Common myeloid progenitor, CD34-positive (primary cell): ENCODE results near the gene RAI1.
A peak's percentile ranks its signal among the peaks of the same experiment; 100 is the strongest.
"Not testable (repeated sequence)": the region's sequence is repeated elsewhere in the genome, so short reads cannot be mapped to it uniquely, and the experiment has no call there.

ENCODE experiments used
- CTCF ChIA-PET: fragments of 350-600 bp; sonication (Branson Sonifier 250); formaldehyde crosslinking; loops from one replicate; lab custom pipeline; 2021; ENCODE audit warnings: antibody characterized with exemption; lab: Charles Lee
- POLR2A ChIA-PET: fragments of 350-600 bp; sonication (Branson Sonifier 250); formaldehyde crosslinking; loops from one replicate; lab custom pipeline; 2021; ENCODE audit warnings: antibody characterized with exemption; lab: Charles Lee
- DNase-seq, 3 donors: peaks; one replicate each; pipeline versions ENCODE4 v3.0.0 to v3.0.0-alpha.2; 2013
- H3K27ac ChIP-seq, 2 experiments: 1 replicate in 1 of 2; 2 replicates in 1 of 2; pipeline ENCODE4 v1.7.0; 2013; ENCODE audit warnings: inconsistent platforms in 2 of 2, low read length in 2 of 2, mild to moderate bottlenecking in 2 of 2, low read depth in 1 of 2, moderate library complexity in 1 of 2; ENCODE audit not compliant: severe bottlenecking in 2 of 2, insufficient read depth in 1 of 2, poor library complexity in 1 of 2
- H3K27me3 ChIP-seq, 5 experiments: replicated peaks in 2 of 5; 1 replicate in 3 of 5; 2 replicates in 2 of 5; pipeline versions ENCODE4 v1.6.1 to v1.7.0; 2013; ENCODE audit warnings: low read length in 4 of 5, mild to moderate bottlenecking in 2 of 5, moderate library complexity in 2 of 5, inconsistent platforms in 1 of 5; ENCODE audit not compliant: insufficient read depth in 5 of 5, control insufficient read depth in 4 of 5
- H3K36me3 ChIP-seq, 4 experiments: 1 replicate in 2 of 4; 2 replicates in 2 of 4; pipeline versions ENCODE4 v1.6.1 to v1.7.0; 2013; ENCODE audit warnings: low read length in 3 of 4, control low read depth in 1 of 4, mild to moderate bottlenecking in 1 of 4; ENCODE audit not compliant: control insufficient read depth in 4 of 4, insufficient read depth in 4 of 4
- H3K4me1 ChIP-seq, 4 experiments: 1 replicate in 3 of 4; 2 replicates in 1 of 4; pipeline versions ENCODE4 v1.6.1 to v1.7.1; 2013; ENCODE audit warnings: low read length in 3 of 4, mild to moderate bottlenecking in 3 of 4, control low read depth in 1 of 4, inconsistent platforms in 1 of 4, moderate library complexity in 1 of 4; ENCODE audit not compliant: control insufficient read depth in 4 of 4, insufficient read depth in 4 of 4; ENCODE audit errors: control extremely low read depth in 1 of 4
- H3K4me3 ChIP-seq, 7 experiments: 1 replicate in 4 of 7; 2 replicates in 3 of 7; pipeline versions ENCODE4 v1.5.1 to v1.7.0; 2013; ENCODE audit warnings: mild to moderate bottlenecking in 7 of 7, low read length in 6 of 7, moderate library complexity in 6 of 7, inconsistent platforms in 2 of 7, low read depth in 2 of 7, control low read depth in 1 of 7; ENCODE audit not compliant: insufficient read depth in 4 of 7, control insufficient read depth in 1 of 7; ENCODE audit errors: extremely low read depth in 1 of 7
- H3K9me3 ChIP-seq, 5 experiments: 1 replicate in 4 of 5; 2 replicates in 1 of 5; pipeline versions ENCODE4 v1.6.1 to v1.7.1; 2013; ENCODE audit warnings: low read length in 4 of 5, mild to moderate bottlenecking in 2 of 5, inconsistent platforms in 1 of 5, low read depth in 1 of 5, moderate library complexity in 1 of 5; ENCODE audit not compliant: control insufficient read depth in 4 of 5, insufficient read depth in 2 of 5; ENCODE audit errors: control extremely low read depth in 1 of 5
- WGBS: methylation state at CpG from one replicate; pipeline ENCODE4 v1.1.5; 2013; ENCODE audit not compliant: insufficient coverage; 5-methylcytosine and 5-hydroxymethylcytosine counted together

The RAI1 gene

DNA sequence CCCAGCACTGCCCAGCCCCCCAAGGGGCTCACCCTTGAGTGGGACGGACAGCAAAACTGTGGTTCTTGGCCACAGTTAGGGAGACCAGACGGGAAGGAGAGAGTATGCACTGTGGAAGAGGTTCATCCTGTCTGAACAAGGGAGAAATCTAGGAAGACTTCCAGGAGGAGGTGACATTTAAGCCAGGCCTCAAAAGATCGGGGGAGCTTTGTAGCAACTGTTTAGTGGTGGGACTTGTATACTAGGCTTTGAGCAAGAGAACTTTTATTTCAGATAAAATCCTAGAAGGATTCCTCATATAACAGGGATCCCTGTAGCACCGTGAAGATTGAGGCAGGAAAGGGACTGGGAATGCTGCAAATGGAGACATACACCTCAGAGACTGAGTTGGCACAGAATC, 124.8 kb downstream of the RAI1 start:
- no peak for DNase-seq
- 100% methylated on average over 3 of the region's 4 CpGs for WGBS
- POLR2A ChIA-PET, result no interaction called here

DNA sequence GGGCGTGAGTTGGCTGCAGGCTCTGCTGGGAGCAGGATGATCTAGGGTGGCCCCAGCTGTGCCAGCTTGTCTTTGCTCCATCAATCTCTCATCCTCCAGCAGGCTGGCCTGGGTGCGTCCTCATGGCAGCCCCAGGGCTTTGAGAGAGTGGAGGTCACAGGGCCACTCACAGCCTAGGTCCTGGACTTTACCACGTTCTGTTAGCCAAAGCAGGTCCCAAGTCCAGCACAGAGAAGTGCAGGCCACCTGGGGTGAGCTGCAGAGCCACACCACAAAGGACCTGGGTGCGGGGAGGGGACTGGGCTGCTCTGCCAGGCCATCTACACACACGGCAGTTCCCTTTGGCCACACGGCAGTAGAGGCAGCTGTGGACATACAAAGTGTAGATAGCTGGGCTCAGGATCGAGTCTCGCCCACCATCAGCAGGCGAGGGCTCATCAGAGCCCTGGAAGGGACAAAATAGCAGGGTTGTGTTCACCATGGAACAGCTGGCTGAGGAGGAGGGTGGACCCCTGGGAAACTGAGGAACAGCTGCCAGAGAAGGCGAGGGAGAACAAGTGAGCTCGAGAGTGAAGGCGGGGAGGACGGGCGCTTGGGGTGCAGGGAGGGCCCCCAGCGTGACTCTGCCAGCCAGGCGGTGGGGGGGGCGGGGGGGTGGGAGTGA, 125.5 kb downstream of the RAI1 start:
- Histone ChIP-seq H3K9me3 (no peaks in the 10 kb centered on the region), H3K27me3 (no peaks in the 10 kb centered on the region), H3K36me3 (peaks cover 11 to 73% (median 46%) of the 10 kb centered on the region in 4 experiments), H3K4me3 (no peak overlapping the region), H3K27ac (no peak overlapping the region), H3K4me1 (peaks cover 0 to 3% (median 1%) of the 10 kb centered on the region in 4 experiments)
- CTCF ChIA-PET, result interaction anchor here (1.2 to 21.2 kb wide), 4 partner anchors 21 to 126 kb away, joined by 3 to 295 read pairs (median 4); partner anchors contain the start of gene RAI1
- 98% methylated on average over 8 of the region's 17 CpGs for WGBS
- no peak for DNase-seq
- POLR2A ChIA-PET, result no interaction called here

More for the DNA sequence above, 124.8 kb downstream of the RAI1 start:
- H3K9me3 ChIP-seq, result no peaks in the 10 kb centered on the region
- CTCF ChIA-PET, result interaction anchor here (1.2 to 21.2 kb wide), 5 partner anchors 12 to 126 kb away, joined by 3 to 295 read pairs (median 4); partner anchors contain the start of gene RAI1
- H3K27ac ChIP-seq, result no peak overlapping the region
- no peaks in the 10 kb centered on the region for H3K4me1 ChIP-seq
- no peaks in the 10 kb centered on the region for H3K27me3 ChIP-seq
- no peak overlapping the region for H3K4me3 ChIP-seq
- peaks cover 11 to 76% (median 49%) of the 10 kb centered on the region in 4 experiments for H3K36me3 ChIP-seq

DNA sequence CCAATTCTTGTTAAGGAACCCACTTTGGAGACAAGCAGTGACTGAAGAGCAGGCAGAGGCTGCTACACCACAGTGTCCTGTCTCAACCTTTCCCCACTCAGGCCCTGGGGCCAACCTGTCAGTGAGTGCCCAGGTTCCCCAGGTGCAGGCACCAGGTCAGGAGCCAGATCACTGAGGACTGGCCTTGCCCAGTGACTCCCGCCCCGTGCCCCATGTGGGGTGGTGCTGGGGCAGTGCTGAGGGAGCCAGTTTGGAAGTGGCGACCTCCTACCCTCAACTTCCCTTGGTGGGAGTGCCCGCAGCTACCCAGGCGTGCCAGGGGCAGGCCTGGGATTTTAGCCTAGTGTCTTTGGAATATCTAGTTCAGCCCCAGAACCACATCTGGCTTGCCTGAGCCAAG, 126.2 kb downstream of the RAI1 start:
- H3K4me3 ChIP-seq, result no peak overlapping the region
- no peaks in the 10 kb centered on the region for H3K9me3 ChIP-seq
- peaks cover 0 to 10% (median 5%) of the 10 kb centered on the region in 4 experiments for H3K4me1 ChIP-seq
- DNase-seq, result no peak
- POLR2A ChIA-PET, result no interaction called here
- H3K27me3 ChIP-seq, result no peaks in the 10 kb centered on the region
- 91% methylated on average over 5 of the region's 5 CpGs for WGBS
- H3K36me3 ChIP-seq, result peaks cover 11 to 70% (median 43%) of the 10 kb centered on the region in 4 experiments
- CTCF ChIA-PET, result interaction anchor here (0.6 to 21.2 kb wide), 4 partner anchors 15 to 127 kb away, joined by 3 to 295 read pairs (median 8); no protein-coding TSS in a partner anchor
- no peak overlapping the region for H3K27ac ChIP-seq

DNA sequence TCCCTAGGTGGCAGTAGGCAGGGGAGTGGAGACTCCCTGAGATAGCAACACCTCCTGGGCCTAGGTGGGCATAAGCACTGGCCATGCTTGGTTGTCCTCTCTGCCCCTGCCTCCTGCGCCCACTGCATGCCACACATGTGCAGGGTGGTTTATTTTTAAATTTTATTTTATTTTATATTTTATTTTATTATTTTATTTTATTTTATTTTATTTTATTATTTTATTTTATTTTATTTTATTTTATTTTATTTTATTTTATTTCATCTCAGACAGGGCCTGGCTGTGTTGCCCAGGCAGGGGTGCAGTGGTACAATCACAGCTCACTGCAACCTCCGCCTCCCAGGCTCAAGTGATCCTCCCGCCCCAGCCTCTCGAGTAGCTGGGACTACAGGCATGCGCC, 126.9 kb downstream of the RAI1 start:
- CTCF ChIA-PET, result interaction anchor here (0.6 to 21.2 kb wide), 7 partner anchors 11 to 128 kb away, joined by 3 to 295 read pairs (median 4); no protein-coding TSS in a partner anchor
- H3K4me3 ChIP-seq, H3K27ac ChIP-seq, H3K4me1 ChIP-seq, H3K9me3 ChIP-seq, DNase-seq, POLR2A ChIA-PET, H3K27me3 ChIP-seq: not testable (repeated sequence)
- H3K36me3 ChIP-seq, result peaks cover 11 to 75% (median 46%) of the 10 kb centered on the region in 4 experiments
- 100% methylated on average over 1 of the region's 5 CpGs for WGBS

DNA sequence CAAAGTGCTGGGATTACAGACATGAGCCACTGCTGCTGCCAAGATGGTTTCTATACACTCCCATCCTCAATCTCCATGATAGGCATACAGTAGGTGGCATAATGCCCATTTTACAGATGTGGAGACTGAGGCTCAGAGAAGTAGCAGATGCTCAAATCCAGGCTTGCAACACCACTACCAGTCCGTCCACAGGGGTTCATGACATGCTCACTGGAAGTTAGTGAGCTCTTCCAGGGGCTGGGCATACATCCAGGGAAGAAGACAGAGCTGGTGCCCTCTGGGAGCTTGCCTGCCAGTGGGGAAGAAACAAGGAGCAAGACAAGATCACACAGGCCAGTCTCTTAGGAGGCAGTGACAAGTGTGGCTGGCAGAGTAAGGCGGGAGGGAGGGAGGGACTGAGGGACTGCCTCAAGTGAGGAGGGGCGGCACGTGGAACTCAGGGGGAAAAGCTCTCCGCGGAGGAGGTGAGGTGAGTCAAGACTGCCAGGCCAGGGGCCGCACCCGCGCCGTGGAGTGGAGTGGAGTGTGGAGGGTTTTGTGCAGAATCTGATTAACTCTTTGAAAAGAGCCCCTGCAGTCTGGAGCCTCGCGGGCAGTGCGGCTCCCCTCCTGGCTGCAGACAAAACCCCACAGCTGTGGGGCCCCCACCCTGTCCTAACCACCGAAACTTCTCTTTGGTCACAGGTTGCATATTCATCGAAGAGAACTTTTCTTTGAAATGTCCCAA, 127.6 kb downstream of the RAI1 start:
- peak in 2 of 3 donors; percentile 34 to 50 for DNase-seq
- peaks cover 0 to 10% (median 5%) of the 10 kb centered on the region in 4 experiments for H3K4me1 ChIP-seq
- no peaks in the 10 kb centered on the region for H3K27me3 ChIP-seq
- ChIA-PET POLR2A (no interaction called here), CTCF (interaction anchor here (0.9 to 21.2 kb wide), 6 partner anchors 11 to 129 kb away, joined by 3 to 295 read pairs (median 4); no protein-coding TSS in a partner anchor)
- WGBS, result 91% methylated on average over 8 of the region's 15 CpGs
- H3K4me3 ChIP-seq, result no peak overlapping the region
- no peak overlapping the region for H3K27ac ChIP-seq
- peaks cover 10 to 75% (median 45%) of the 10 kb centered on the region in 4 experiments for H3K36me3 ChIP-seq
- H3K9me3 ChIP-seq, result no peaks in the 10 kb centered on the region

DNA sequence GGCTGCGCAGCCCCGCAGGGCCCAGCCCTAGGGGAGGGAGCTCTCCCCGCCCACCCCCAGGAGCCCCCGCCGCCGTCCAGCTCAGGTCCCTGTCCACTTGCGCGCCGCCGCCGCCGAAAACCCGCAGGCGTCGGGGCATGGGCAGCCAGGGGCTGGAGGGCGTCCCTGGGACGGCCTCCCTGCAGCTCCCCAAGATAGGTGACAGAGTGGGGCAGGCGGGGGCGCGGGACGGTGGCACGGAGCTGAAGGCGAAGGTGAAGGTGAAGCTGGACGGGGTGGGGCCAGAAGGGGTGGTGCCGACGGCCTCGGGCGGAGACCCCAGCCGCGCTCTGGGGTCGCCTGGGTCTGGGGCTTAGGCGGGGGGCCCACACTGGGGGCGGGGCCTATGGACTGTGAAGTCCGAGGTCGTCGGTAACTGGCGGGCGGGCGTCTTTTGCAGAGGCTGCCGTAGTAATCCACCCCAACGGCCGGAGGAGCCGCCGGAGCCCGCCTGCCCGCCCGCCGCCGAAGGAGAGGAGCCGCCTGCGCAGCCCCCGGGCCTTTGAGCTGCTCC, 128.3 kb downstream of the RAI1 start:
- peaks cover 6 to 75% (median 42%) of the 10 kb centered on the region in 4 experiments for H3K36me3 ChIP-seq
- ChIA-PET CTCF (interaction anchor here (0.7 to 21.2 kb wide), 6 partner anchors 8 to 239 kb away, joined by 3 to 295 read pairs (median 8); no protein-coding TSS in a partner anchor), POLR2A (no interaction called here)
- H3K4me3 ChIP-seq, result no peak overlapping the region
- peaks cover 0 to 10% (median 5%) of the 10 kb centered on the region in 4 experiments for H3K4me1 ChIP-seq
- H3K27ac ChIP-seq, result no peak overlapping the region
- H3K9me3 ChIP-seq, result no peaks in the 10 kb centered on the region
- H3K27me3 ChIP-seq, result no peaks in the 10 kb centered on the region
- 92% methylated on average over 41 of the region's 52 CpGs for WGBS
- DNase-seq, result no peak
